OCI-LY3 (cell line): ENCODE data around the gene NFYA.

ENCODE experiments used
- EZH2phosphoT487 ChIP-seq: fragments of 200-600 bp; shearing (Covaris generic); IDR thresholded peaks from 2 replicates; pipeline ENCODE4 v1.6.1; 2018; ENCODE audit warnings: antibody characterized with exemption, mixed run types, low read depth
- TF ChIP-seq, protein P1 (sequence below): fragments of 200-600, 300-600 bp; sonication (generic); IDR thresholded peaks from 2 replicates; pipeline ENCODE4 v1.5.1; 2014; ENCODE audit warnings: antibody characterized with exemption, low read length, low read depth

DNA sequence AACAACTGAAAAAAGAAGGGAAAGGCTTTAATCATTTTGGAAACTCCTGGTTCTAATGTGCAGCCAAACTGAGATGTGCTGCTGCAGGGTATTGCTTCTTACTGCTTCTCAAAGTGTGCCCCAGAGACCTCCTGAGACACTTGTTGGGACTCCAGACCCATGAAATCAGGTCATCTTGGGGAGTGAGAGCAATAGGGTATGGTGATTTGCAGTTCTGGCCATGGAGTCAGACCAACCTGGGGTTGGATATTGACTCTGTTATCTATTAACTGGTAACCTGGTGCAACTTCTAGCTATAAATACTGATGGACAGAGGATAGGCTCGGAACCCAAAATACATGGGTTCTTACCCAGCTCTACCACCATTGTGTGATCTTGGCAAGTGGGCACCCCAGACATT, 26.7 kb upstream of the NFYA start:
- TF ChIP-seq, protein P1, sequence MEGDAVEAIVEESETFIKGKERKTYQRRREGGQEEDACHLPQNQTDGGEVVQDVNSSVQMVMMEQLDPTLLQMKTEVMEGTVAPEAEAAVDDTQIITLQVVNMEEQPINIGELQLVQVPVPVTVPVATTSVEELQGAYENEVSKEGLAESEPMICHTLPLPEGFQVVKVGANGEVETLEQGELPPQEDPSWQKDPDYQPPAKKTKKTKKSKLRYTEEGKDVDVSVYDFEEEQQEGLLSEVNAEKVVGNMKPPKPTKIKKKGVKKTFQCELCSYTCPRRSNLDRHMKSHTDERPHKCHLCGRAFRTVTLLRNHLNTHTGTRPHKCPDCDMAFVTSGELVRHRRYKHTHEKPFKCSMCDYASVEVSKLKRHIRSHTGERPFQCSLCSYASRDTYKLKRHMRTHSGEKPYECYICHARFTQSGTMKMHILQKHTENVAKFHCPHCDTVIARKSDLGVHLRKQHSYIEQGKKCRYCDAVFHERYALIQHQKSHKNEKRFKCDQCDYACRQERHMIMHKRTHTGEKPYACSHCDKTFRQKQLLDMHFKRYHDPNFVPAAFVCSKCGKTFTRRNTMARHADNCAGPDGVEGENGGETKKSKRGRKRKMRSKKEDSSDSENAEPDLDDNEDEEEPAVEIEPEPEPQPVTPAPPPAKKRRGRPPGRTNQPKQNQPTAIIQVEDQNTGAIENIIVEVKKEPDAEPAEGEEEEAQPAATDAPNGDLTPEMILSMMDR: no peak
- TF ChIP-seq EZH2phosphoT487: no peak
